HG03432 (cell line): ENCODE results near the gene SLC35A2.
"Not testable (repeated sequence)": the region's sequence is repeated elsewhere in the genome, so short reads cannot be mapped to it uniquely, and the experiment has no call there.

Experiments used
- ATAC-seq: cut with Tn5 transposase; IDR thresholded peaks from one replicate; pipeline ENCODE4 v1.9.1; 2021; ENCODE audit warnings: mild to moderate bottlenecking, moderate library complexity; ENCODE audit not compliant: unreplicated experiment

The SLC35A2 gene

DNA sequence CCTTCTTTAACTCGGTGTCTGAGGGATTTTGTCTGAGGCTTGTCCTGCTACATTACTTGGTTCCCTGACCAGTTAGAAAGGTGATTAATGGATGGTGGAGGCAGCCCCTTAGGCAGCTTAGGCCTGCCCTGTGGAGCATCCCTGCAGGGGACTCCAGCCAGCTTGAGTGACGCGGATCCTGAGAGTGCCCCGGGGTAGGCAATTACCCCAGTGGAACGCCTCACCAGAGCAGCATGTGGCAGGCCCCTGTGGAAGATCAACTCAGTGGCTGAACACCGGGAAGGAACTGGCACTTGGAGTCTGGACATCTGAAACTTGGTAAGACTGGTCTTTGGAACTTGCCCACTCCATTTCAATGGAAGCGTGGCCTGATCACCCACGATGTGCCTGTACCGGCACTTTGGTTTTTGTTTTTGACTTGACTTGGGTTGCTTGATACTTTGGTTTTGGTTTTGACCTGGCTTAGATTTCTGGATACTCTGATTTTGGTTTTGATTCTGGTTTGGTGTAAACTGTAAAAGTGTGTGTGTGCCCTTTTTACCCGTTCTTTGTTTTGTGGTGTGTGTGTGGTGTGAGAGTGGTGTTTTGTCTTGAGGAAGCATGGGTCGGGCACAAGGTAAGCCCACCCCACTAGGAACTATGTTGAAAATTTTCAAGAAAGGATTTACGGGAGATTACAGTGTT lies 57.2 kb downstream of the SLC35A2 start:
- ATAC-seq = not testable (repeated sequence)

DNA sequence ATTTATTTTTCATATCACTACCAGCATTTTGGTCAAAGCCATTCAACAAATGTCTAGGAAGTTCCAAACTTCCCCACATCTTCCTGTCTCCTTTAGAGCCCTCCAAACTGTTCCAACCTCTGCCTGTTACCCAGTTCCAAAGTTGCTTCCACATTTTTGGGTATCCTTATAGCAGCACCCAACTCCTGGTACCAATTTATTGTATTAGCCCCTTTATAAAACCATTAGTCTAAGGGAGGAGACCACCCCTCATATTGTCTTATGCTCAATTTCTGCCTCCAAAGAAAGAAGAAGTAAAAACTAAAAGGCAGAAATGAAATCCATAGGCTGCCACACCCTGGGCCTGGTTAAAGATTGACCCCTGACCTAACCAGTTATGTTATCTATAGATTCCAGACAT lies 58.0 kb downstream of the SLC35A2 start:
- not testable (repeated sequence) for ATAC-seq
